Parathyroid adenoma (tissue), 2 donors: ENCODE results near the gene CPS1.

ENCODE experiments used
- H2AFZ ChIP-seq: fragments of 300-600 bp; sonication (generic); one replicate; pipeline ENCODE4 v1.7.0; 2017; ENCODE audit warnings: antibody characterized with exemption, mild to moderate bottlenecking
- H3K27ac ChIP-seq: fragments of 300-600 bp; sonication (generic); one replicate; pipeline ENCODE4 v1.7.0; 2017
- H3K27me3 ChIP-seq: fragments of 300-600 bp; sonication (generic); one replicate; pipeline ENCODE4 v1.7.0; 2017; ENCODE audit warnings: low read length; ENCODE audit not compliant: control insufficient read depth, insufficient read depth
- H3K36me3 ChIP-seq: fragments of 300-600 bp; sonication (generic); one replicate; pipeline ENCODE4 v1.7.0; 2017; ENCODE audit warnings: low read length; ENCODE audit not compliant: control insufficient read depth, insufficient read depth
- H3K4me1 ChIP-seq: fragments of 300-600 bp; sonication (generic); one replicate; pipeline ENCODE4 v1.7.0; 2017; ENCODE audit warnings: control low read depth
- H3K4me2 ChIP-seq: fragments of 300-600 bp; sonication (generic); one replicate; pipeline ENCODE4 v1.7.0; 2017; ENCODE audit warnings: low read length
- H3K4me3 ChIP-seq: fragments of 300-600 bp; sonication (generic); one replicate; pipeline ENCODE4 v1.7.0; 2017; ENCODE audit warnings: low read depth, low read length
- H3K79me2 ChIP-seq: fragments of 300-600 bp; sonication (generic); one replicate; pipeline ENCODE4 v1.7.0; 2017; ENCODE audit warnings: control low read depth
- H3K9ac ChIP-seq: fragments of 300-600 bp; sonication (generic); one replicate; pipeline ENCODE4 v1.7.0; 2017; ENCODE audit warnings: mild to moderate bottlenecking
- H3K9me3 ChIP-seq: fragments of 300-600 bp; sonication (generic); one replicate; pipeline ENCODE4 v1.7.0; 2017; ENCODE audit warnings: low read length; ENCODE audit not compliant: control insufficient read depth
- TF ChIP-seq, protein P1 (sequence below): fragments of 300-600 bp; sonication (generic); IDR thresholded peaks from one replicate; pipeline ENCODE4 v1.7.0; 2017; ENCODE audit warnings: antibody characterized with exemption, mild to moderate bottlenecking
- donor health status: primary hyperparathyroidism.

The CPS1 gene

DNA sequence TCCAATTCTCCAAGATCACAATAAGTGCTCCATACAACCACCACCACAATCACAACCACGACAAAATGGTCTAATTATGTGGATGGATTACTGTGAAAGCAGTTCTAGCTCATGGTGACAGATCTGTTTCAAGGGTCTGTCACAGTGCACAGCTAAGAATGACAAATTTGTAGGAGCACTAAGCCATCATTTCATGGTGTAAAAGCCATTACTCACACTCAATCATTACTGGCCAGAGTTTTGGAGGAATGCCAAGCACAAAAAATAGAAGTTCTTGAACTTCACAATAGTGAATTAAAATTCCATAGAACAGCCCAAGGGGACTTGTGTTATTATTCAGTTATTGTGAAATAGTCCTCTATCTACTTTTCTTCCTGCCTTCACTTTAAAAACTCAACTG, 2.3 kb downstream of the CPS1 start:
- Histone ChIP-seq H3K27me3 (no peaks in the 10 kb centered on the region), H3K36me3 (no peaks in the 10 kb centered on the region), H3K9me3 (no peaks in the 10 kb centered on the region), H3K9ac (no peak overlapping the region), H3K79me2 (no peaks in the 10 kb centered on the region), H3K4me1 (no peaks in the 10 kb centered on the region), H3K4me2 (no peak overlapping the region), H2AFZ (no peak overlapping the region), H3K27ac (no peak overlapping the region), H3K4me3 (no peak overlapping the region)
- TF ChIP-seq, protein P1, sequence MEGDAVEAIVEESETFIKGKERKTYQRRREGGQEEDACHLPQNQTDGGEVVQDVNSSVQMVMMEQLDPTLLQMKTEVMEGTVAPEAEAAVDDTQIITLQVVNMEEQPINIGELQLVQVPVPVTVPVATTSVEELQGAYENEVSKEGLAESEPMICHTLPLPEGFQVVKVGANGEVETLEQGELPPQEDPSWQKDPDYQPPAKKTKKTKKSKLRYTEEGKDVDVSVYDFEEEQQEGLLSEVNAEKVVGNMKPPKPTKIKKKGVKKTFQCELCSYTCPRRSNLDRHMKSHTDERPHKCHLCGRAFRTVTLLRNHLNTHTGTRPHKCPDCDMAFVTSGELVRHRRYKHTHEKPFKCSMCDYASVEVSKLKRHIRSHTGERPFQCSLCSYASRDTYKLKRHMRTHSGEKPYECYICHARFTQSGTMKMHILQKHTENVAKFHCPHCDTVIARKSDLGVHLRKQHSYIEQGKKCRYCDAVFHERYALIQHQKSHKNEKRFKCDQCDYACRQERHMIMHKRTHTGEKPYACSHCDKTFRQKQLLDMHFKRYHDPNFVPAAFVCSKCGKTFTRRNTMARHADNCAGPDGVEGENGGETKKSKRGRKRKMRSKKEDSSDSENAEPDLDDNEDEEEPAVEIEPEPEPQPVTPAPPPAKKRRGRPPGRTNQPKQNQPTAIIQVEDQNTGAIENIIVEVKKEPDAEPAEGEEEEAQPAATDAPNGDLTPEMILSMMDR: no peak

DNA sequence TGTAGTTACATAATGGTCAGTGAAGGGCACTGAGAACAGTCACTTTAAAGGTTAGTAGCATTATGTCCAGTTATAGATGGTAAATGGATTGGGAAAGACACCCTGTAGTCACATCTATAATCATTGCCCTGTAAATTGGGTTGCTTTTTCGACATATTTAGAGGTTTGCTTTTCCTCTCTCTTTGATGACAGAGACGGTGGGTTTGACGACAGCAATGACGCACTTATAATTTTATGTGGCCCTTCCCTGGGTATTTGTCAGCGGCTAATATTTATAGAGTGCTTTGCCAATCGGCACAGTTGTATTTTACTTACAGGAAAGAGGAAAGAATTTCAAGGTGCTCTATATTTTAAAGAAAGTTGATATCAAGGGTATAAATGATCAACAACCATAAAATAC, 2.8 kb downstream of the CPS1 start:
- Histone ChIP-seq H3K36me3 (no peaks in the 10 kb centered on the region), H3K9me3 (no peaks in the 10 kb centered on the region), H3K9ac (no peak overlapping the region), H3K4me3 (no peak overlapping the region), H3K4me1 (no peaks in the 10 kb centered on the region), H2AFZ (no peak overlapping the region), H3K27me3 (no peaks in the 10 kb centered on the region), H3K27ac (no peak overlapping the region), H3K79me2 (no peaks in the 10 kb centered on the region), H3K4me2 (no peak overlapping the region)
- TF ChIP-seq, protein P1: no peak

DNA sequence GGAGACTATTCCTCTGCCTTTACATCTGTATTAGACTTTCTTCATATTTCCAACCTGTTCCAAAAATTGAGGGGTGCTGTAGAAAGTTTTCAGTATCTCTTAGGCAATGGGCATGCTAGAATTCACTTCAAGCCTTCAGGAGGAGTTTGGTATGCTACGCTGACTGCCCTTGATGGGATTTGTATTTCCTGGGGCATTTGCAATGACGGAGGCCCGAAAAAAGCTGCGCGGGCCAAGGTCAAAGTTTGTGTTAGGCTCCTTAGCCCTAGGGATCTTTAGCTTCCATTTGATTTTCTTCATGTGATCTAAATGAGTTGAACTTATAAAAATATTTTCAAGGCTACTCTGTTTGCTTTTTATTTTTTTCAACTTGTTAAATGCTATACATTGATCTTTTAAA, 5.1 kb downstream of the CPS1 start:
- no peak overlapping the region for H3K4me2 ChIP-seq
- no peak overlapping the region for H3K4me3 ChIP-seq
- H3K9me3 ChIP-seq: no peaks in the 10 kb centered on the region
- TF ChIP-seq, protein P1: no peak
- no peak overlapping the region for H3K27ac ChIP-seq
- H3K79me2 ChIP-seq: no peaks in the 10 kb centered on the region
- no peak overlapping the region for H2AFZ ChIP-seq
- no peaks in the 10 kb centered on the region for H3K27me3 ChIP-seq
- H3K4me1 ChIP-seq: no peaks in the 10 kb centered on the region
- H3K9ac ChIP-seq: no peak overlapping the region
- H3K36me3 ChIP-seq: no peaks in the 10 kb centered on the region

DNA sequence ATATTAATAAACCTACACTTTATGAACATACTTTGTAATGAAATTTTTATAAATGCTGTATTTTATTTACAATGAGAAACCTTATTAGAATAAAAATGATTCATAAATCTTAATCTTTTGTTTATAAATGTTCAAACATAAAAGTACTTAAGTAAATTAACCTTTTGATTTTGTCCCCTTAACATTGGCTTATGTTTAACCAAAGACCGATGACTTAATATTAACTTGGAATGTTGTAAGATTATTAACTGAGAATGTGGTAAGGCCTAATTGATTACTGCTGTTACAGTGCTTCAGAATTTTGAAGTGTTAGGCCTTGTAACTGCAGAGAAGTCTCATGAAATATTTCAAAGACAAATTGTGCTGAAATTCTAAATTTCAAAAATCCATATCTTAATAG, 5.7 kb downstream of the CPS1 start:
- Histone ChIP-seq H3K4me2 (no peak overlapping the region), H3K27ac (no peak overlapping the region)

DNA sequence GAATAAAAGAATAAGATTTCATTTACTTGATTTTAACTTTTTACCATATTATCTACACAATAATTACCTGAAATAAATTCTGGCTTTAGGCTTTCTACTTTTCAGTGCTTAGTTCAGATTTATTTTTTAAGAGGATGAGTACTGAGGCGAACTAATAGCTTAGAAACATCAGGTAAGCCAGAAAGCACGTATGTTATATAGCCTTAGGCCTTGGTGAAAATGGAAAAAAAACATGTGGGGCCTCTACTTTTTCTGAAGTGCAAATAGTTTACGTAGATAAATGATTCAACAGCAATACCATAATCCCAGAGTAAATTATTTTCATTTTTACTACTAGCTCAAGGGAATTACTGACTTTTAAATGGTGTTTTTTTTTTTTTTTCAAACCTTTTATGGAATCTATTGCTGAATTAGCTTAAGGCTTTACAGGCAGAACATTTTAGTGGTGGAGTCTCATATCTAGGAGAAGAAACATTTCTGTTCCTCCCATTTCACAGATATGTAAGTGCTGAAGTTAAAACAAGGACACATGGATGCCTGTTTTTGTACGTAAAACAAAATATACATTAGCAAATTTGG, 6.2 kb downstream of the CPS1 start:
- Histone ChIP-seq H3K27ac (no peak overlapping the region), H3K9me3 (no peaks in the 10 kb centered on the region), H3K4me2 (no peak overlapping the region), H3K27me3 (no peaks in the 10 kb centered on the region), H3K4me1 (no peaks in the 10 kb centered on the region), H3K4me3 (no peak overlapping the region), H2AFZ (no peak overlapping the region), H3K36me3 (no peaks in the 10 kb centered on the region), H3K9ac (no peak overlapping the region), H3K79me2 (no peaks in the 10 kb centered on the region)
- TF ChIP-seq, protein P1: no peak

More for the DNA sequence above, 5.7 kb downstream of the CPS1 start:
- Histone ChIP-seq H3K9me3 (no peaks in the 10 kb centered on the region), H3K4me1 (no peaks in the 10 kb centered on the region), H3K4me3 (no peak overlapping the region), H2AFZ (no peak overlapping the region), H3K27me3 (no peaks in the 10 kb centered on the region), H3K36me3 (no peaks in the 10 kb centered on the region), H3K9ac (no peak overlapping the region), H3K79me2 (no peaks in the 10 kb centered on the region)
- TF ChIP-seq, protein P1: no peak
